Limb (tissue), 2 donors: ENCODE measurements around the gene THEM4.
"Not testable (repeated sequence)": the region's sequence is repeated elsewhere in the genome, so short reads cannot be mapped to it uniquely, and the experiment has no call there.

ENCODE experiments used
- DNase-seq, 2 donors: peaks; one replicate each; pipeline ENCODE4 v3.0.0-alpha.2; 2016; ENCODE audit errors: extremely low spot score in 2 of 2

The THEM4 gene

DNA sequence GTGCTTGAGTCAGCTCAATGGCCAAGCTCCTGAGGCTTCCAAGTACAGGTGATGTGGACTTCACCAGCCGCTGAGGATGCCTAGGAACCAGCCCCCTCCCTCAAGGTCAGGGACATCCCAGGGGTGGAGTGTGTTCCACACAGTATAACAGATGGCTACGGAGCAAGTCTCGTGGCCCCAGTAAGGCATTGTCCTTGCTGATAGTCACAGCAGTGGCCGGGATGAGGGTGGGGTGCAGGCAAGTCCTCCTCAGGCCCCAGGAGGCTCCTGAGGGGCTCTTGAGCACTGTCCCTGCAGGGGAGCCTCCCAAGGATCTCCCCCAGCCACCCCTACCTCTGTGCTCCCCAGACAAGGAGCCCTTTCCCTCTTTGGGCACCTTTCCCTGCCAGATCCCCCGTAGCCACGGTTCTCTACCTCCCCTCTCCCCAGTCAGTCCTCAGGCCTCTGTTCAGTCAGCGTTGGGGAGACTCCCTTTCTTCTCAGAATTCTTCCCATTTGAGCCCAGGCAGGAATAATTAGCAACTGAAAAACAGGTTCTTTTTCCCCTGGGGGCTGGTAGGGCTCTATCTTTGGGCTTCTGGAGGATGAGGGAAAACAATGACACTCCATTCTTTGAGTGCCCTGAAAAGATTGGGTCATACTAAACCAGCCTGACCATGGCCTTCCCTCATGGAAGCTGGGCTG lies 48.7 kb downstream of the THEM4 start:
- no peak for DNase-seq

DNA sequence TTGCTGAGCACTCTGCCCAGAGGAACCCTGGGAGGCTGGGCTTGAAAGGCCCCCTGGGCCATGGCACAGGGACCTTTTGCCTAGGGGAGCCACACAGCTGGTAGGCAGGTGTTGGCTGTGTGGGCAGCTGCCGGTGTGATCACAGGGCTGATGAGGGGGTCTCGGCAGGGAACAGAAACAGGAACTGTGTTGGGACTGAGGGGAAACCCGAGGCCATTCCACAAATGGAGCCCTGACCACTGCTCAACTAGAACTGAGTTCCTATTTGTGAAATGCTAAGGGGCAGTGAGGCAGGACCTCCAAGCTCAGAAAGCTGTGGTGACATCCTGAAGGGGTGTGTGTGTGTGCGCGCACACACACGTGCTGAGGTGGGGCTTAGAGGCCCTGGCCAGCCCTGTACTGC lies 49.4 kb downstream of the THEM4 start:
- no peak for DNase-seq

DNA sequence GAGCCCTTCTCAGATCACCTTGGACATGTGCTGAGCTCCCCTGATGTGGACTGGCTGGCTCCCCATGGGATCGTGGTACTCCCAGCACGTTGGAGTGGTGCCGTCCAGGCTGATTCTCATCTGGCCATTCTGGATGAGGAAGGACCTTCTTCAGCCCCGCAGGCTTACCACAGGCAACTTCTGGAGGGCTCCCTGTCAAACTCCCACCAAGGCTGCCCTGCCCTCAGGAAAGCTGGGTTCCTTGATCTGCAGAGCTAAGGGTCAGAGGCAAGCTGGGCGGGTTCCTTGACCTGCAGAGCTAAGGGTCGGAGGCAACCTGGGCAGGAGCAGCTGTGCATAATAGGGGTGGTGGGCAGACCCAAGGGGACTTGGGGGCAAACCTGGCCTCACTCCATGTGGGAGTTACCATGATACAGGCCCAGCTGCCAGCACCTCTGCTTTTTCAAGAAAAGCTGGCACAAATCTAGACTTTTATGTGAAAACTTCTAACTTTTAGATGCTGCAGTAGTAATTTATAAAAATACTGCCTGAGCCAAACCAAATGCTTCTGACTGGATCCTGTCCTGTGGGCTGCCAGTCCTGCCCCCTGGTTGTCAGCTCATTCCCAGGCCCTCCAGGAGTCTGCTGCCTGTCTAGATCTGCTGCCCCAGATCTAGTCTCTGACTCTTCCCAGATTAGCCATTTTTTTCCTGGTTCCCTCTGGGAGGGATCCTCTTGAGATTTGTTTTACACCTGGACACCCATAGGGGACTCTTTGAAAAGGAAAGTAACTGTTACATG lies 50.2 kb downstream of the THEM4 start:
- no peak for DNase-seq

DNA sequence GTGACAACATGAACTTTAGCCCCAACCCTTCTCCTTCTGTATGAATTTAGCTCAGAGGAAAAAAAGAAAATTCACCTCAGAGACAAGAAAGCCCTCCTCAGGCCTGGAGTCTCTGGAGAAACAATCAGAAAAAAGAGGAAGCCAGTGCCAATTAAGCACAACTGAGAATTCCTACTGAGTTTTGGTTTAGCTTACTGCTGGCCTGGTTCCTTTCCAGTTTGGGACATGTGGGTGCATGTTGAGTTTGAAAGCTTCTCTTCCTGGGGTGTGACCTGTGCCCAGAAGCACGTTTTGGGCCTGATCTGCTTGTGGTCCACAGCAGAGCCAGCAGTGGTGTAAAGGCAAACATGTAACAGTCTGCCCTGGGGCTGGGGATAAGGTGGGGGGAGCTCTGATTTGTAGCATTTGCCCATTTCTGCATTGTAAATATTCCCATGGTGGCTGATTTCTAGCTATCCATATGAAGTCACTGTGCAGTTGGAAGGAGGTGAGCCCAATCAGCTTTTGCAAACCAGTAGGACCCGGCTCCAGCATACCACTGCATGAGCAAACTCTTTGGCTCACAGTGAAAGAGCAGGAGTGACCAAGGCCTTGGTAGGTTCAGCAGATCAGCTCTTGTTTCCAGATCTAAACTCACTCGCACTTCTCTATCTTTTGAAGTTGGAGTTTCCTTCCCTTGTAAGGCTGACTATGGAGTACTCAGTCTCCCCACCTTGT lies 51.1 kb downstream of the THEM4 start:
- no peak for DNase-seq

DNA sequence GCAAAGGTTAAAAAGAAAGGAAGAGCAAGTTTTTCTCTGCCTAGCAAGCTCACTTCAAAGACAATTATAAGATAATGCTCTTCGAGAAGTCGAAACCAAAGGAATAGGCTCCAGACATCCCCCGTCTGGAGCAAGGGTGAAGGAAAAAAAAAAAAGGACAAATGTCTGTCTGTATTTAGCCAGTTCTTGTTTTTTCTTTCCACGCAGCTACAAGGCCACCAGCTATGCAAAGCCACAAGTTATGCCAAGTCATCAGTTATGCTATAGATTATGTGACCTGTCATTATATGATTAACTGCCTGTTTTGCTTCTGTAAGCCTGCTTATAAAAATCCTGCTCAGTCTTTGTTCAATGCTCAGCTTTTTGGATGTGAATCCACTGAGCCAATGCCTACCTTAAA lies 53.4 kb downstream of the THEM4 start:
- DNase-seq, result no peak

DNA sequence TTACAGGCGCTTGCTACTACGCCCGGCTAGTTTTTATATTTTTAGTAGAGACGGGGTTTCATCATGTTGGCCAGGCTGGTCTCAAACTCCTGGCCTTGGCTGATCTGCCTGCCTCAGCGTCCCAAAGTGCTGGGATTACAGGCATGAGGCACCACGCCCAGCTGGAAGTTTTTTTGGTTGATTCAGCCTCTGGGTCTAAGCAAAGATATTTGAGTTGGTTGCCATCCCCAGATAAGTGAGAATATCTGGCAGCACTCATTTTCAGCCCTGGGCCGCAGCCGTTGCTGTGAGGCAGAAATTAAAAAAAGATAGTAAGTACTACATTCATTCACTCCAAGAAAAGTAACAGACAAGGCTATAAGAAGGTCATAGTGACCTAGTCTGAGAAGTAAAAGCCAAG lies 53.8 kb downstream of the THEM4 start:
- DNase-seq, result not testable (repeated sequence)

DNA sequence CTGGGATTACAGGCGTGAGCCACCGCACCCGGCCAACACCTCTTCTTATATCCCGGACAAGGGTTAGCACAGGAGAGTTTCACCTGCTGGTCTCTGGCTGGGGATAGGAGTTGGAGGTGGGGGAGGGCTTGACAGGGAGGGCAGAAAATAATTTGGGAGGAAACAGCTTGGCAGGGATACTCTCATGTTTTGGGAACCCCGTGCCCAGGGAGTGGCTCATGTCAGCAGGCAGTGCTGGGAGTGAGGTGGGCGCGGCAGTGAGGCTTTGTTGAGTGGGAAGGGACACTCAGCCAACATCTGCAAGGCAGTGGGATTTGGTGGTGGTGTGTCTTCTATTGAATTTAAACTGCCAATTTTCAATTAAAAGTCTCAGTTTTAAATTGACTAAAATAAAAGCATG lies 54.7 kb downstream of the THEM4 start:
- no peak for DNase-seq

DNA sequence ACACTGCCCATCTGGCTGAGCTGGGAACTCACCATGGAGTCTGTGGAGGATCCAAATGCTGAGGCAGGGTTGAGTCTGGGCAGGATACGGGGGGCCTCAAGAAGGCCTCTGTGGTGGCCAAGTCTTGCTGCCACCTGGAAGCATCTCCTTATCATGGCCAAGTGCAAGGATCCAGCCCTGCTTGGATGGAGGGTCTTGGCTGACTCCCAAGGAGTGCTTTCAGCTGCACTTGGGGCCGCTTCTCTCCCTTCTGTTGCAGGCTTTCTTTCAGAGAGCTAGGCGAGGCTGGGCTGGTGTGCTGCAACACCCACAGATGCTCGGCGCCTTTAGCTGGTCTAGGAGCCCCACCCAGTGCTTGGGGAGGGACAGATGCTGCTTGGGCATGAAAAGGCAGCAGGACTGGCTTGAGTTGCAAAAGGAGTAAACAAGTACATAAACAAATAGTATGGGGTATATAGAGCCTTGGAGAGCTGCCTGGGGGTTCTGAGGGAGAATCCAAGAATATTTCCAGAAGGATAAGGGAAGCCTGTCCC lies 55.8 kb downstream of the THEM4 start, which contains the start of gene THEM5:
THEM5 (minus strand) TSS at position 302 of the 533 bp plus-strand sequence; CDS start at position 155, 147 bp downstream.
- DNase-seq, result no peak

DNA sequence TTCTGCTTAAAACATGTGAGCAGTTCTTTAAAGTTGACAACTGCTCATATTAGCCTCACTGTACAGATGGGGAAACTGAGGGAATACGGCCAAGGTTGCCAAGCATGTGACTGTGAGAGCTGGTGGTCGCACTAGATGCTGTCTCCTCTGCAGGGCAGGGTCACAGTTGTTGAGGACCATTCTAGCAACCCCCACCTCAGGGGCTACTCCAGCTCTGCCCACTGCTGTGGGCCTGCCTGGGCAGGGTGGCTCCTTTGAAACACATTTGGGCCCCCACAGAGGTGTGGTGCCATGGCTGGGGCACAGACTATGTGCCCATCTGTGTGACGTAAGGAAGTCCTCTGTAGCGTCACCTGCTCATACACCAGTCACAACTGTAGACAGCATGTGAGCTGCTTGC lies 56.6 kb downstream of the THEM4 start:
- DNase-seq, result no peak

DNA sequence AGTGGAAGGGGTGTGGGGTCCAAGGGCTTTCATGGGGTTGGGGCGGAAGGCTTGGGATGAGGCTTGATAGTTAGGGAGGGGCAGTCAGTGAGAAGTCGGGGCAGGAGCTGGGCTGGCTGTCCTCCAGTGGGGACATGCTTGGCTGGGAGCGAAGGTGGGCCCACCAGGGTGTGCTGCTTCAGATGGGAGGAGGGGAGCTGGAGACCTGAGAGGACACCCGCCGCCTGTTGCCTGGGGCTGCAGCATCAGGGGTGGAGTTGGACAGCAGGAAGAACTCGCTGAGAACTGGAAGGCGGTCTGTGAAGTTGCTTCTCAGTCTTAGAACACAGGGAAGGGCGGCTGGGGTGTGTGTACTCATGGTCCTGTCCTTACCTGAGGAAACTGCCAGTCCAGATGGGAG lies 57.4 kb downstream of the THEM4 start:
- no peak for DNase-seq

DNA sequence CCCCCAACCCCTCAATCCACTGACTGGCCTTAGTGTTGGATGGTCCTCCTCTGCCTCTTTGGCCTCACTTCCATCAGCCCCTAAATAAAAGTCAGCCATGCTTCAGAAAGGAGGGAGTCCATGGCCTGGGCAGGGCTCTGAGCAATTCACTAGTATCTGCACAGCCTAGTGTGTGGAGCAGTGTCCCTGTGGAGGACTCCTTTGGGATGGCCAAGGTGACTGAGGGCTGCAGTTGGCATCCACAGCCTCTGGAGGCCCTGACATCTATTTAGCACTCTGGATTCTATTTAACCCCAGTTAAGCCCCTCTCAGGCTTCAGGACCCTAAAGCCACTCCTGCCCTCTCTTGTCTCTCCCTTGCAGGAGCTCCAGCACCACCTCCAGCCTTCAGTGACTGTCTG lies 59.4 kb downstream of the THEM4 start:
- DNase-seq, result no peak

DNA sequence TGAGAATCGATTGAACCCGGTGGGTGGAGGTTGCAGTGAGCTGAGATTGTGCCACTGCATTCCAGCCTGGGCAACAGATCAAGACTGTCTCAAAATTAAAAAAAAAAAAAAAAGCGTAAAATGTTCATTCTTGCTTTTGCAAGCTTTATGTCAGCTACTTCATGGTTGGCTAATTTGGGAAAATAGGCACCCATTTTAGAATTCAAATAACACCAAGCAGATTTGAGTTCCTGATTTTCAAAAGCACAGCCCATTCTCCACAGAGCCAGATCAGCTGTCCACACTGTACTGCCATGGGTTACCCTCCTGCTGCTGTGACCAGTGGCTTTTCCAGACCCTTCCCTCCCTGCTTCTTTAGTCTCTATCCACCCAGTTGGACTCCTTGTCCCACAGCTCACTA lies 60.2 kb downstream of the THEM4 start:
- no peak for DNase-seq

DNA sequence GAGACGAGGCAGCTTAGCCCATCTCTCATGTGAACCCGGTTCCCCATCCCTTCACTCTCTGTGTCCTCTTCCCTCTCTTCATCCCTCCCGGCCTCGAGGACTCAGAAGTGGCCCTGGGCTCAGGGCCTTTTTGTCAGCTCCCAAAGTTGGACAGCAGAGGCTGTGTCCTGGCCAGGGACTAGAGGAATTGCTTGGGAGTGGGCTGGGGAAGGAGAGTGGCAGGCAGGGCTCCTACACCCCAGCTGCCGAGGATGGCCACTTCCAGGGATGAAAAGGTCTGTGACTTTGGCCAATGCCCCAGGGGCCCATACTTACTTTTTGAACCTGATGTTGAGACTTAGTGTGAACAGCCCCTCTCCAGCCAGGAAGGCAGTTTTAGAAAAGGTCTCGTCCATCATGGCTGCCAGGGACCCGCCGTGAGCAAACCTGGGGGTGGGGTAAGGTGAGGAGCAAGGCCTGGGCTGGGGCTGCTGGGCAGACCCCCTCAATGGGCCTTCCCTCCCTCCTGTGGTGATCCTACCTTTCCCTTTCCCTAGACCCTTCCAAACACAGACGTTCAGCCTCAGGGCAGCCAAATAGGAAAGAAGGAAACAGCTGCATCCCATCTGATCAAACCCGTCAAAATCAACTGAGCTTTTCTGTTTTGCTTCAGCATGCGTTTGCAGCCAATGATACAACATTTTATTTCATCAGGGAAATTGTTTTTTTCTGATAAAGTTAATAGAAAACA lies 61.3 kb downstream of the THEM4 start:
- DNase-seq, result no peak

DNA sequence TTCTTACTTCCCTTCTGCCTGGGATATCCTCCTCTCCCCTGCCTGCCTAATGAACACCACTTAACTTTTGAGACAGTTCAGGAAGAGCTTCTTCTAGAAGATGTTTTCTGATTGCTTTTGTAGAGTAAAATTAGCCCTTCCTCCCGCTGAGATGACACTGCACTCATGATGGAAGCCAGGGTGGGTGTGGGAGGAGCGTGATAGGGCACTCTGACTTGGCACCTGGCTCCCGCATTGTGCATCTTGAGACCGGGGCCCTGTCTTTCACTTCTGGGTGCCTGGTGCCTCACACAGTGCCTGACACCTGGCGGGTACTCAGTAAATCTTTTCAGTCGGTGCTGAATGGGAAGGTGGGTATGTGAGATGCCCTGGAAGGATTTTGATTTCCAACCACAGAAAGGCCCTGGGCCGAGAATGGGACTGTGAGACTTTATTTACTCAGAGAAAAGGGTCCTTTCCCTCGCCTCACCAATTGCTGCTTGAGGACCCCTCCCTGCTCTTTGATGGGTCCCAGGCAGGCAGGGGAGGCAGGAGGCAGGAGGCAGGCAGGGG lies 62.5 kb downstream of the THEM4 start:
- DNase-seq, result no peak

DNA sequence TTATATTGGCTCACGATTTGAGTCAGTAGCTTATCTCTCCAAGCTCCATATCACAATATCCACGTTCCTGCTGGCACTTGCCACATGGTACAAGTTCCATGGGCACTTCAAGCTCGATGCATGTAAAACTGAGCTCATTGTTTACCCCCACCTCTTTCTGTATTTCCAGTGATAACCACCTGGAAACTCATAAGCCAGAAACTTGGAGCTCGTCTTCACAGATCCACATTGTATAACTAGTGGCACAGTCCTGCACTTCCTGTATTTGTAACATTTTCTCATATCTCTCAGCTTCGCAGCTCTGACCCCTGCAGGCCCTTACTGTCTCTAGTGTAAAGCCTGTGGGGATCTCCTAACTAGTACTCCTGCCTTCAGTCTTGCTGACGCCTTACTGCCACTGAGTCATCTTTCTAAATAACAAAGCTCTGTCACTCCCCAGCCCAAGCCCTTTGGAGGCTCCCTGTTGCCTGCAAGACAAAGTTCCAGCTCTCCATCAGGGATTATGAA lies 63.2 kb downstream of the THEM4 start:
- no peak for DNase-seq

DNA sequence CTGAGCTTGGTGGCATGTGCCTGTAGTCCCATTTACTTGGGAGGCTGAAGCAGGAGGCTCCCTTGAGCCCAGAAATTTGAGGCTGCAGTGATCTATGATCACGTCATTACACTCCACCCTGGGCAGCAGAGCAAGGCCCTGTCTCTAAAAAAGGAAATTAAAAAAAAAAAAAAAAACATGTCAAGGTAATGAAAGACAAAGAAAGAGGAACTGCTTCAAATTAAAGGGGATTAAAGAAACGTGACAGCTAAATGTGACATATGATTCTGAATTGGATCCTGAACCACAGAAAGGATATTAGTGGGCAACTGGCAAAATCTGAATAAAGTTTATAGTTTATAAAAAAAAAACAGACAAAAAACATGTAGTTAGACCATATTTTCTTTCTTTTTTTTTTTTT lies 65.9 kb downstream of the THEM4 start:
- no peak for DNase-seq

DNA sequence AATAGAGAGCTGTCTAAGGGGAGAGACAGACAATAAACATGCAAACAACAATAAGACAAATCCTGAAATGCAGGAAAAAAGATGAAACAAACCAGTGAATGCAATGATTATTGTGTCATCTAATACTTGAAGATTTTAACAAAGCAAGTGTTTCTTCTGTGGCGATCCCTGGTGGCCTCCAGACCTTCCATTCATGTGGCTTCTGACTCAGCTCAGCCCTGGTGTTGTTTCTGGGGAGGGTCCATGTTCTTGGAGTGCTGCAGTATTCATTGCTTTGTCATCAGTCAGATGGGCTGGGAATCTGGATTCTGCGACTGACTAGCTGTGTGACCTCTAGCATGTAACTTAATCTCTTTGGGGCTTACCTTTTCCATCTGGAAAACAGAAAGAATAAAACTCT lies 68.2 kb downstream of the THEM4 start:
- no peak for DNase-seq

DNA sequence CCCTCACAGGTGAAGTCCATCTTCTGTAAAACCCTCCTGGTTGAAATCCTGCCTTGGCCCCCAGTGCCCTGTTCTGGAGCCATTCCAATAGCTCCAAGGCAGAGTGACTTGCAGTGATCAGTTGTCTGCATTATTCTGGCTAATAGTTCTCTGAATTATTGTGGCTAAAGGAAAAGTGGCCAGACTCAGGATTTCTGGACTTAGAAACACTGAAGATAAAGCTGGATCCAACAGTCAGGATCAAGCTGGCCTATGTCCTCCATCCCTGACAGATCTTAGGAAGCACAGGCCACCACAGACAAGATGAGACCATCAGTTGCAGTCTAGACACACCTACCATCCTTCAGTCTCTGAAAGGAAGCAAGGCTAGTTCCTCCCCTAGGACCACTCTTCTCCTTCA lies 68.9 kb downstream of the THEM4 start:
- DNase-seq, result no peak

DNA sequence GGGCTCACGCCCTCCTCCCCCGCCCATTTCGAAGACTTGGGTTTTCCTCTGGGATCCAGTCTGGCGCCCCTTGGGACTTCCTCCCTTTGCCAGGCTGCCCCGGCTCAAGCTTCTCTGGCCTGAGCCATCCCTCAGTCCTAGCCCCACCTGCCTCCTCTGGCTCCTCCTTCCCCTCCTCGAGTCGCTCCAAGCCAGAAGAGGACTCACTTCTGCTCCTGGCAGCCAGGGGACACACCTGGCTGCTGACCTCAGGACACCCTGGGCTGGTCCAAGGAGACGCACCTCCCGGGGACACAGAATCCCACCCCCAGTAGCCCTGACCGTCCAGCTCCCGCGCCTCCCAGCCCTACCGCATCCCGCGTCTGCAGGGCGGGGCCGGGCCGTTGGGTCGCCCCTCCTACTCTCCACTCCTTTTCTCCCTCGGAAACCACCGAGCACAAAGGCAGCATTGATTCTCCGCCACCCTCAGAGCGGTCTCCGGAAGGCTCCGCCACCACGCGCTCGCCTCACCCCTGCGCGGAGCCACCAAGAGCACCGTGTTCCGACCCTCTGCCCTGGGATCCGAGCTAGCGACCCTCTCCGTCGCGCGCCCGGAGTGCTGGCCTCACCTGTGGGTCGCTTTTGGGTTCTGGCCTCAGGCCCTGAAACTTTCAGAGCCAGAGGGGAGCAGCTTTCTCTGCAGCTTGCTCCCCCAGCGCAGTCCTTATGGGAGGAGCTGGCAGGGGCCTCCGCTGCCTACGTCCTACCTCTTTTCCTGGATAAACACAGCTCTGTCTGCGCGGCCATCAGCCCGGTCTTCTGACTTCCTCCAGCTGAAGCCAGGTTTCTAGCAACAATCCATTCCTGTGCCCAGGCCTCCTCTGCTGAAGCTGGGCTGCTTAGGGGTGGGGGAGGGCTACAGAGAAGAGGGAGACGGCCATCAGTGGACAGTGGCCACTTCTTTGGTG lies 69.6 kb downstream of the THEM4 start, which contains the start of gene C2CD4D:
C2CD4D (minus strand) TSS at position 364 of the 947 bp plus-strand sequence. CDS start 831 bp downstream, outside the sequence.
- peak in 1 of 2 donors; percentile 80 for DNase-seq

DNA sequence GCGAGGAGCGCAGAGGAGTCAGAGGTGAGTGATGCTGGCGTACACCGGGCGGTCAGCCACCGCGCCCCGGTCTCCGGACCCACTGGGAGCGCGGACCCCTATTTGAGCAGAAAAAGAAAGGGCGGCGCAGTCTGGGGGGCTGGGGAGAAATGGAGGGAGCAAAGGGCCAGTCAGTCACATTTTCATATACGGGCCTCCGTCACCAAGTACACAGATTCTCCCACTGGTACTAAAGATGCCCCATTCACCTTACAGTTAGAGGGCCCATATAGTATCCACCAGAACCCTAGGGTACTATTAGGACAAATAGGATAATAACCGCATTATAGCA lies 70.3 kb downstream of the THEM4 start:
- no peak for DNase-seq
